B cell (primary cell): ENCODE results near the gene TWNK. TPM values are rescaled to one million over a fixed set of nuclear protein-coding genes. Genes with fewer than 3 reads are reported as not detected.

Experiments
- ATAC-seq: fragments of 200-7000 bp; cut with Tn5 transposase; one replicate; pipeline ENCODE4 v1.10.0; 2021; ENCODE audit warnings: low read depth, mild to moderate bottlenecking, moderate number of reproducible peaks, moderate library complexity
- CTCF ChIA-PET: fragments of 350-600 bp; sonication (Branson Sonifier 250); formaldehyde crosslinking; loops from one replicate; lab custom pipeline; 2021; ENCODE audit warnings: antibody characterized with exemption, inconsistent platforms; lab: Charles Lee
- POLR2A ChIA-PET: fragments of 350-600 bp; sonication (Branson Sonifier 250); formaldehyde crosslinking; loops from one replicate; lab custom pipeline; 2021; ENCODE audit warnings: antibody characterized with exemption; lab: Charles Lee
- DNase-seq: peaks from one replicate; pipeline ENCODE4 v3.0.0; 2013
- H2AFZ ChIP-seq: 2 replicates; pipeline ENCODE4 v1.6.1; 2012; ENCODE audit warnings: mild to moderate bottlenecking, low read depth, low read length; ENCODE audit not compliant: insufficient read depth, poor library complexity, severe bottlenecking
- H3K27ac ChIP-seq, 2 donors: 1 replicate in 1 of 2; 2 replicates in 1 of 2; pipeline ENCODE4 v1.5.1; 2012 to 2013; ENCODE audit warnings: low read length in 2 of 2, mild to moderate bottlenecking in 2 of 2, moderate library complexity in 1 of 2
- H3K27me3 ChIP-seq, 4 experiments: fragments of 200-600 bp in 1 of 4; sonication (generic) in 1 of 4; replicated peaks in 1 of 4; 1 replicate in 2 of 4; 2 replicates in 2 of 4; pipeline versions ENCODE4 v1.6.1 to v1.7.0; 2013 to 2016; ENCODE audit warnings: low read length in 3 of 4, mild to moderate bottlenecking in 2 of 4, mixed read lengths in 1 of 4, moderate library complexity in 1 of 4; ENCODE audit not compliant: insufficient read depth in 4 of 4, control insufficient read depth in 3 of 4; ENCODE audit errors: control extremely low read depth in 1 of 4
- H3K36me3 ChIP-seq, 2 experiments: replicated peaks in 1 of 2; 1 replicate in 1 of 2; 2 replicates in 1 of 2; pipeline versions ENCODE4 v1.6.1 to v1.7.1; 2013; ENCODE audit warnings: low read length in 1 of 2; ENCODE audit not compliant: insufficient read depth in 2 of 2, control insufficient read depth in 1 of 2; ENCODE audit errors: control extremely low read depth in 1 of 2, extremely low read depth in 1 of 2
- H3K4me1 ChIP-seq, 2 donors: fragments of 200-600 bp in 1 of 2; sonication (generic) in 1 of 2; 1 replicate in 1 of 2; 2 replicates in 1 of 2; pipeline versions ENCODE4 v1.5.1 to v1.6.1; 2013 to 2017; ENCODE audit warnings: low read length in 2 of 2; ENCODE audit not compliant: control insufficient read depth in 2 of 2, insufficient read depth in 2 of 2
- H3K4me2 ChIP-seq: replicated peaks from 2 replicates; pipeline ENCODE3; 2012; ENCODE audit warnings: mild to moderate bottlenecking, low read depth, low read length; ENCODE audit not compliant: poor library complexity, severe bottlenecking
- H3K4me3 ChIP-seq, 5 experiments: fragments of 200-600 bp in 1 of 5; sonication (generic) in 1 of 5; 1 replicate in 3 of 5; 2 replicates in 2 of 5; pipeline versions ENCODE4 v1.5.1 to v1.7.0; 2011 to 2016; ENCODE audit warnings: low read length in 4 of 5, mild to moderate bottlenecking in 4 of 5, low read depth in 2 of 5, control low read depth in 1 of 5, moderate library complexity in 1 of 5; ENCODE audit not compliant: insufficient read depth in 1 of 5; ENCODE audit errors: control extremely low read depth in 1 of 5, extremely low read depth in 1 of 5
- H3K79me2 ChIP-seq: fragments of 200-600 bp; sonication (generic); one replicate; pipeline ENCODE4 v1.6.0; 2016; ENCODE audit warnings: low read length; ENCODE audit not compliant: control insufficient read depth, insufficient read depth
- H3K9ac ChIP-seq: fragments of 200-600 bp; sonication (generic); 2 replicates; pipeline ENCODE4 v1.6.1; 2017; ENCODE audit warnings: mild to moderate bottlenecking, low read length, moderate library complexity
- H3K9me3 ChIP-seq, 3 donors: one replicate each; pipeline versions ENCODE4 v1.6.1 to v1.7.1; 2013; ENCODE audit warnings: low read length in 2 of 3; ENCODE audit not compliant: control insufficient read depth in 2 of 3, insufficient read depth in 1 of 3; ENCODE audit errors: control extremely low read depth in 1 of 3
- H4K20me1 ChIP-seq: 2 replicates; pipeline ENCODE4 v1.6.0; 2012; ENCODE audit warnings: mild to moderate bottlenecking, low read length; ENCODE audit not compliant: insufficient read depth, control insufficient read depth, poor library complexity, severe bottlenecking
- H3K27ac Mint-ChIP-seq: one replicate; pipeline ENCODE4 v1.8.0; 2021; ENCODE audit warnings: mixed read lengths
- H3K27me3 Mint-ChIP-seq: one replicate; pipeline ENCODE4 v1.8.0; 2021; ENCODE audit warnings: mixed read lengths
- H3K4me1 Mint-ChIP-seq: one replicate; pipeline ENCODE4 v1.8.0; 2021; ENCODE audit warnings: mixed read lengths
- H3K4me3 Mint-ChIP-seq: one replicate; pipeline ENCODE4 v1.8.0; 2021; ENCODE audit warnings: mixed read lengths
- H3K9me3 Mint-ChIP-seq: one replicate; pipeline ENCODE4 v1.8.0; 2022; ENCODE audit warnings: mixed read lengths; ENCODE audit not compliant: insufficient read depth
- CTCF ChIP-seq: fragments of 200-600 bp; IDR thresholded peaks from one replicate; pipeline ENCODE4 v1.8.0; 2022; ENCODE audit warnings: antibody characterized with exemption, mild to moderate bottlenecking
- EZH2 ChIP-seq: IDR thresholded peaks from 2 replicates; pipeline ENCODE4 v1.6.1; 2012; ENCODE audit warnings: borderline replicate concordance, low read depth, mild to moderate bottlenecking, moderate library complexity, low read length; ENCODE audit not compliant: insufficient read depth, poor library complexity, severe bottlenecking
- WGBS: methylation state at CpG from one replicate; pipeline ENCODE4 v1.1.5; 2013; ENCODE audit warnings: missing lambda C conversion rate; ENCODE audit not compliant: insufficient coverage; 5-methylcytosine and 5-hydroxymethylcytosine counted together
- intact Hi-C: fragments of 100-400 bp; cut with micrococcal nuclease; formaldehyde crosslinking; loops from one replicate; pipeline ENCODE4 v1.10.0; 2022
- polyA plus RNA-seq: library from polyadenylated mRNA; depleted of rRNA; stranded (reverse); fragments of >200 nt; gene quantifications from 2 replicates; pipeline ENCODE4 v1.2.3, GENCODE V29; 2012
- total RNA-seq, 2 donors: library from RNA; stranded (reverse); fragments of 120-200 nt in 1 of 2; gene quantifications; 1 replicate in 1 of 2; 2 replicates in 1 of 2; pipeline versions ENCODE4 v1.2.3 to v1.2.4, GENCODE V29; 2013 to 2022

TWNK gene
- total and polyA plus RNA-seq, 2 donors (not counting 1 experiment from before 2014, with no cell fraction given): 7.2 to 11.8 TPM

GRCh38 chr10:101030496-101031127 lies 43.3 kb downstream of the TWNK start:
- ChIA-PET POLR2A (interaction anchor here (0.6 to 2.1 kb wide), 7 partner anchors 11 to 994 kb away, joined by 3 to 13 read pairs (median 6); partner anchors contain the start of gene KAZALD1), CTCF (interaction anchor here (0.8 to 6.4 kb wide), 12 partner anchors 11 to 111 kb away, joined by 3 to 72 read pairs (median 7); partner anchors contain the start of gene KAZALD1)
- peaks cover 14 to 26% of the 10 kb centered on the region in 2 donors for H3K4me1 ChIP-seq
- no peaks in the 10 kb centered on the region for H3K36me3 ChIP-seq
- WGBS: 8% methylated on average over 21 of the region's 25 CpGs
- H3K4me2 ChIP-seq: peak overlapping the region; percentile 92
- intact Hi-C loops: loop anchor here (1.0 to 2.0 kb wide), 2 partner anchors 18 to 31 kb away; partner anchors contain the start of gene LZTS2
- no peak overlapping the region for H3K27ac ChIP-seq
- H4K20me1 ChIP-seq: peaks cover 4% of the 10 kb centered on the region
- H3K4me3 Mint-ChIP-seq: peak overlapping the region; percentile 88
- H2AFZ ChIP-seq: peak overlapping the region; percentile 77
- H3K4me1 Mint-ChIP-seq: peaks cover 19% of the 10 kb centered on the region
- no peaks in the 10 kb centered on the region for H3K9me3 Mint-ChIP-seq
- H3K9ac ChIP-seq: peak overlapping the region; percentile 78
- DNase-seq (no peak), ATAC-seq (no peak)
- TF ChIP-seq EZH2 (no peak), CTCF (no peak)
- peak overlapping the region; percentile 90 for H3K27ac Mint-ChIP-seq
- peaks cover 0 to 2% (median 0%) of the 10 kb centered on the region in 3 donors for H3K9me3 ChIP-seq
- H3K27me3 Mint-ChIP-seq: peaks cover 15% of the 10 kb centered on the region
- H3K4me3 ChIP-seq: peak overlapping the region in 4 of 5 experiments; percentile 70 to 96 (median 80)
- H3K27me3 ChIP-seq: peaks cover 0 to 29% (median 13%) of the 10 kb centered on the region in 4 experiments
- no peaks in the 10 kb centered on the region for H3K79me2 ChIP-seq
